ENCODE data around the gene CD300LG.

The CD300LG gene

GRCh38 chr17:43911904-43912303 lies 64.9 kb downstream of the CD300LG start:
- no peak for DNase-seq

- DNase-seq = no peak
These were observed 65.8 kb downstream of the CD300LG start for GRCh38 chr17:43912635-43913304.
